HG03280 (cell line): Measurements from ENCODE around the gene NFU1.
A peak's percentile ranks its signal among the peaks of the same experiment; 100 is the strongest.
"Not testable (repeated sequence)": the region's sequence is repeated elsewhere in the genome, so short reads cannot be mapped to it uniquely, and the experiment has no call there.

ENCODE experiments used
- ATAC-seq: cut with Tn5 transposase; IDR thresholded peaks from one replicate; pipeline ENCODE4 v1.9.1; 2021; ENCODE audit warnings: mild to moderate bottlenecking, moderate library complexity; ENCODE audit not compliant: unreplicated experiment

Gene NFU1

DNA sequence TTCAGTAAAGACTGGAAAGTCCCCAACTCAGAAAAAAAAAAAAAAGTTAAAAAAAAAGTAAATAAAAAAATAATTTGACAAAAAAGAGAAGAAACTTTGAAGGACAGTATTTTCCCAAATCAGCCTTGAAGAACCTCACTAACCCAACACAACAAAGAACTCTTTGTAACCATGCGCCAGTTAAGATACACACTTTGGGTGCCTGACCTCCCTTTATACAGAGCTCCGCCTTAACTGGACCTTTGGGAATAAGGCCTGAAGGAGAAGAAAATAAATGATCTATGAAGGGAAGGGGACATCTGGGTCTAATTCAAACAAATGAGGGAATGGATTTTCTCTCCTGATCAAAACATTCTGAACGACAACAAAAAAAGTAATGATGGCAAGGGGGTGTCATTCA lies 48.0 kb downstream of the NFU1 start:
- no peak for ATAC-seq

DNA sequence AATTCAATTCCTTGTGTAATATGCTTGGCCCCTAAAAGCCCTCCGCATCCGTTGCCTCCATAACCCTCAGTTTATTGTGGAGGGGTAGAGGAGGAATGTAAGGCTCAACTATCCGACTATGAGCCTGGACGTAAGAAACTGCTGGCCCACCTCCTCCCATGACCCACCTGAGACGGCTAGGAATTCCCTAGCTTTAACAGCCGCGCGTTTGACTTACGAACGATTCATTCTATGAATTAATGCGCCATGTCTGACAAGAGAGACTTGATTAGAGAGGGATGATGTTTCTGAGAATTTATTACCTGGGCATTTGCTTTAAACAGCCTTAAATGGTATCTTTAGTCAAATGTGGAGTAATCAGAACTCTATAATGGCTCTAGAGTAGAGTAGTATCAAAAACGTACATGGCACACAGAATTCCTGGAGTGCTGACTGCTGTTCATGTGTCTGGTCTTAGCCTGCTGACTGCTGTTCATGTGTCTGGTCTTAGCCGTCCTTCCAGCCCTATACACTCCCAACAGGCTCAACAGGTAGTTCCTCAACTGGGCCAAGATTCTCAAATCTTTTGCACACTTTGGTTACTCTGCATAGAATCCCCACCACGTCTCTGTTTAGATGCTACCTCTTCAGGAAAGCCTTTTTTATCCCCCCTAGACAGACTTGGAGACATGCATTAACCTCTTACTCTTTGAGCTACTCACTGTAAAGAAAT lies 49.3 kb downstream of the NFU1 start:
- ATAC-seq, result no peak

DNA sequence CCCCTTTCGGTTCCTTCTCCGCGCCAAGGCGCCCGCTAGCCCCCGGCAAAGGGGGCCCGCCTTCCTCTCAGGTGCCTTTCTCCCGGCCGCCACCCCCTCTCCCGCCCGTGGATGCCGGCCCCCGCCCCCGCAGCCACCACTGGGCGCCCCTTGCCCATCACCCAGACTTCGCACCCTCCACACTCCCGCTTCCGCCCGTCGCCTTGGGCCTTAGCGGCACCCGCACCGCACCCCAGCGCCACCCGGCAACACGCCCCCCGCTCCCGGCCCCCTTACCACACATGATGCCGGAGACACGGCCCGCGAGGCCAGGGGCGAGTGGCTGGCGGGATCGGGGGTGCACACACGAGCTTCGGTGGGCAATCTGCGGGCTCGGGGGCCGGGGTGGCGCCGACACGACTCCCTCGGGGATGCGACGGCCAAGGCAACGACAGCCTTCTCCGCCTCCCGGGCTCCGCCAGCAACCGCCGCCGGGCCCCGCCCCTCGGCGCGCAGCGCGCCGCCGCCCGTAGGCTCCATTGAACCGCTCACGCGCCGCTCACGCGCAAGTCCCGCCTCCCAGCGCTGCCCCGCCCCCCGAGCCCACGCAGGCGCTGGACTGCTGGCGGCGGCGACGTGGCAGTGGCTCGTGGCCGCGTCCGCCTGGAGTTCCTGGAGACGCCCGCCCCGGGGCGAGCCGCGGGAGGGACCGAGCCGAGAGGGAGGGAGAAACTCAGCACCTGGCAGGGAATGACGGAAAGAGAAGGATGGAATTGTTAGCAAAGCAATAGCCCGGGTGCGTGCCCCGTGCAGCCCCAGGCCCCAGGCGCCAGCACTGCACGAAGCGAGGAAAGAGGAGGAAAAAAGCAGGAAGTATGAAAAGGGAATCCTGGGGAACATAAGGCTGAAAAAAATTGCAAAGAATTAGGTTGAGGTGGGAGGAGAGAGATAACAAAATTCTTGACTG lies 50.2 kb downstream of the NFU1 start, which contains the start of gene GFPT1:
Gene GFPT1, minus strand, starts transcription at position 439 of the 946 bp plus-strand sequence. Its CDS starts 156 bp downstream, at position 283.
- peak; percentile 90 for ATAC-seq

DNA sequence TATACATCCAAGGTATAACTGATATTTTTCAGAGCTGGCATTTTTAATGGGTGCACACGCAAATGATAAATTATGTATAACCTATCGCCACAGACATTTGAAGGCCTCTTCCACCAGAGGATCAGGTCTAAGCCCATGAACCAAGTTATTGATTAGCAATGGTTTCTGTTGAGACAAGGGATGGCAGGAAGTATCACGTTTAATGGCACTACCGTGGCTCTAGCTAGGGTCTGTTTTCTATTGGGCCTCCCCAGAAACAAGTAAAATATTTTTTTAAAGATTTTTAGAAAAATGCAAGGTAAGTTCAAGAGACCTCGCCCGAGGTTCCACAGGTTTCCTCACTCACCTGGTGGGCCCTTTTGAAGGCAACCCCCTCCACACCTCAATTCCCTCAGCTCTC lies 50.9 kb downstream of the NFU1 start:
- ATAC-seq, result no peak

DNA sequence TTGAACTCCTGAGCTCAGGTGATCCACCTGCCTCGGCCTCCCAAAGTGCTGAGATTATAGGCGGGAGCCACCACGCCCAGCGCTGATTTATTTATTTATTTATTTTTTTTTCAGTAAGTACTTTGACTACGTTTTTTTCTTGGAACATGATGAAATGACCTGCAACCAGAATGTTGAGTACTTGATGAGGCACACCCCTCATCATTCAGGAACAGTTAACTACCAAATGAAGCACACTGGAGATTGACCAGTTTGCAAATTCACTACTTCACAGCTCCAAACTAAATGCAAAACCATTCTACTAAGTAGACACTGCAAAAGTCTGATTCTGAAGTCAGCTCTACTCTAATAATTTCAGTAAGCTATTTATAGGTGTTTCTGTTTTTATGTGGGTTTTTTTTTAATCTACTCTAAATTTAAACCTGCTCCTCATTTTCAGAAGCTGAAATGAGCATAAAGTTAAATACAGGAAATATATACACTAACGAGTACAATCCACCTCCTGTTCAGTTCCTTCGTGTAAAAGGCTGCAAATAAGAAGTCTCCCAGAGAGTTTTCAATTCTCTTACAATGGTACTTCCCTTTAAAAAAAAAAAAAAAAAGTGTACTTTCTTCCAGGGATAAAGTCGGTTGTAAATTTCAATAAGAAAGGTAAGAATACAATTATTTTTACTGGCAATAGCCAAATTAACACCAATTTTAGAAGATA lies 51.6 kb downstream of the NFU1 start:
- no peak for ATAC-seq

DNA sequence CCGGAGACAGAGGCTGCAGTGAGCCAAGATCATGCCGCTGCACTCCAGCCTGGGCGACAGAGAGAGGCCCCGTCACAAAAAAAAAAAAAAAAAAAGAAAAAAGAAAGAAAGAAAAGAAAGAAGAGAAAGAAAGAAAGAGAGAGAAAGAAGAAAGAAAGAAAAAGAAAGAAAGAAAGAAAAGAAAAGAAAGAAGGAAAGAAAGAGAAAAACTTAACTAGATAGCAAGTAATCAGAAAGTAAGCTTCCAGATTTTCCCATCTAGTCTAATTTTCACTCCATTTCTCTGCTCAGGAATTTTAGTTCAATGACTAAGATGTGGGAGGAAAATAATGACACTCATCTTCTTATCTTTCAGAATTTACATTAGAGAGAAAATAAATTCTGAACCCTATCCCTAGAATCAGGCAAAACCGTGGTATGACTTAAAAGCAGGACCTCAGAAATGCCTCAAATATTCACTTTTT lies 52.6 kb downstream of the NFU1 start:
- no peak for ATAC-seq

DNA sequence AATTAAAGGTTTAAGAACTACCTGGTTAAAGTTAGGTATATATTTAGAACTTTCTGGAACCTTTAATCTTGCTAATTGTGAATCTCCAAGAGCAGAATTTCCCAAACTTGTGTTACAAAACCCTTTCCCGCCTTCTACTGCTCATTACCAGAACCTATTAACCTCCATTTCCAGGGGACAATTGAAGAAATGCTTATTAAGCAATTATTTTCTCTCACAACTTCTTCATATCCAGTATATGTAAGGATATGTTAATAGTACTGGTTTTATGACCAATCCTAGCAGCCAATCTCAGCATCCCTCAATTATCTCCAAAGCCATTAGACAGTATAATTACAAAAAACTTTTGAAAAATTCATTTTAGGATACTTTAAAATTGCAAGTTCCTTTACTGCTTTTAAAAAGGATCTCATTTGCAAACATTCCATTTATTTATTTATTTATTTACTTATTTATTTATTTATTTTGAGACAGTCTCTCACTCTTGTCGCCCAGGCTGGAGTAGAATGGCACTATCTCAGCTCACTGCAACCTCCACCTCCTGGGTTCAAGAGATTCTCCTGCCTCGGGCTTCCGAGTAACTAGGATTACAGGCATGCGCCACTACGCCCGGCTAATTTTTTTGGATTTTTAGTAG lies 53.9 kb downstream of the NFU1 start:
- ATAC-seq, result no peak

DNA sequence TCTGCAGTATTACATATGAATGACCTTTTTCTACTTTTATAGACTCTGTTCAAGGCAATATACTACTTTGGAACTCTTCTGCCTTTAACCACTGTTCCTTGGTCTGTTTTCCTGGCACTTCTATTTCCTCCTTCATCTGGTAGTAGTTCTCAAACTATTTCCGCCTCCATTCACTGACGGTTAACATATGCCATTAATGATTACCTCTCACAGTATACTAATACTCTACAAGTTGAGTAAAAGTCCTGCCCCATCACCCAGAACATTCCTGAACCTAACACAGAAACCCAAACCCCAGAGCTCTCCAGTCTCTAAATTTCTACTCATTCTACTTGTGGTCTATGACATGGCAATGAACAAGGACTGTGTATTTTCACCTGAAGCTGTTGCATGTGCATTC lies 54.7 kb downstream of the NFU1 start:
- no peak for ATAC-seq

GRCh38 chr2:69381337-69381737 lies 55.9 kb downstream of the NFU1 start:
- ATAC-seq, result no peak

- ATAC-seq, result no peak
Observed at GRCh38 chr2:69380072-69380917, 56.9 kb downstream of the NFU1 start.

DNA sequence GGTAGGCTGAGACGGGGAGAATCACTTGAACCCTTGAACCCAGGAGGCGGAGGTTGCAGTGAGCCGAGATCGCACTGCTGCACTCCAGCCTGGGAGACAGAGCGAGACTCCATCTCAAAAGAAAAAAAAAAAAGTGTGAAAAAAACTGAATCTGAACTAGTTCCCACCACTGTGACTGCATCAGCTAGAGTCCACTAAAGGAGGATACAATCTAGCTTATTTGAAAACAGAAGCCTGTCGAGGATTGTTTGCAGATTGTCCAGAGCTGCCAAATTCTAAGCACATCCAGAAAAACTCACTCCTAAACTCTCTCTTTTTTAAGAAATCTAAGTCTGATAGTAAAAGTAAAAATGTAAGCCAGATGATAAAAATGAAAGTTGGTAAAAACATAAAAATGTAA lies 60.8 kb downstream of the NFU1 start:
- ATAC-seq, result no peak

- no peak for ATAC-seq
Observed at GRCh38 chr2:69375494-69376353, 61.5 kb downstream of the NFU1 start.

DNA sequence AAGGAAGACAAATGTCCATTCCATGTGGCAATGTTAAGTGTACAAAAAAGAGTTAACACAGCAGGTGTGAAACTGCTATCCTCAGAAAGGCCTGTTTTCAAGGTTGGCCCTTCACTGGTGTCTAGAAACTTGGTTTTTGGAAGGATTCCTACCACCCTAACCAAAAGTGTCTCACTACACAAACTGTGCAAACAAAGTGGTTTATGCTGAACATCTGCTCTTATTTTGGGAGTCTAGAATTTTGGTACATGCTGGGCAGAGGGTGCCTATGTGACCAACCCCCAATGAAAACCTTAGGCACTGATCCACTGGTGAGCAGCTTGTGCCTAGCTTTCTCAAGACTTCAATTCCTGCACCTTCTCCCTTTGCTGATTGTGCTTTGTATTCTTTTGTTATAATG lies 64.5 kb downstream of the NFU1 start:
- no peak for ATAC-seq

GRCh38 chr2:69369802-69370201 lies 67.4 kb downstream of the NFU1 start:
- no peak for ATAC-seq

DNA sequence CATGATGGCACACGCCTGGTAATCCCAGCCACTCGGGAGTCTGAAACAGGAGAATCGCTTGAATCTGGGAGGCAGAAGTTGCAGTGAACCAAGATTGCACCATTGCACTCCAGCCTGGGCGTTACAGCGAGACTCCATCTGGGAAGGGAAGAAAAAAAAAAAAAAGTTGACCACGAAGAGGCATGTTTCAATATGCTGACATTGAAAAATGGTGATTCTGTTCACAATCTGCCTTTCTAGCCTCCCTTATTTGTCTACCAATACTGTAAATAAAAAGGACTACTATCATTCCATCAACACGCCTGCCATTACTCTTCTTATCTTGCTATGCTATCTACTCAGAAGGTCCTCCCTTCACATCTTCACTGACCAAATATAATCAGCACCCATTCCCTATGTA lies 68.6 kb downstream of the NFU1 start:
- ATAC-seq, result no peak

- ATAC-seq, result no peak
Observed at GRCh38 chr2:69359371-69359770, 77.9 kb downstream of the NFU1 start.

DNA sequence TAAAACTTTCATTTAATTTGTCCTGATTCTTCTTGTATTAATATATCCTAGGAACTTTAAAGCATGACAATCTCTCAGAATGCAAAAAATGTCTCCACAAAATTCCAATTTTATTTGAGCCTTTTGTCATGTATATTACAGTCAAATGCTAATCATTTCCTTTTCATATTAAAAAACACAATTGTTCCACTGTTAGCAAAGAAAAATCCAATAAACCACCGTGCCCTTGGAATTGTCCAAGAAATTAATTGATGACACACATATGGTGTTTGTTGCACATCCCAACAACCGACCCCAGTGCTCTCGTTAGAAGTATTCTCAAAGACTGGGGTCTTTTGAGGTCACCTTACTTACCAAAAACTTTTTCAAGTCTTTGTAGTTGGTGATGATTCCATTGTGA lies 78.3 kb downstream of the NFU1 start:
- no peak for ATAC-seq

GRCh38 chr2:69356471-69356870 lies 80.8 kb downstream of the NFU1 start:
- ATAC-seq, result no peak

GRCh38 chr2:69354976-69355375 lies 82.3 kb downstream of the NFU1 start:
- ATAC-seq, result not testable (repeated sequence)
